Endothelial cell (in vitro differentiated cells): ENCODE results near the gene ADARB2. TPM values are rescaled to one million over a fixed set of nuclear protein-coding genes. Genes with fewer than 3 reads are reported as not detected.
A peak's percentile ranks its signal among the peaks of the same experiment; 100 is the strongest.

Source experiments
- DNase-seq: peaks from one replicate; pipeline ENCODE4 v3.0.0; 2021; ENCODE audit warnings: low spot score
- H3K27ac Mint-ChIP-seq: one replicate; pipeline ENCODE4 v1.8.0; 2021; ENCODE audit warnings: mixed read lengths, inconsistent platforms; ENCODE audit not compliant: unreplicated experiment
- H3K27me3 Mint-ChIP-seq: one replicate; pipeline ENCODE4 v1.8.0; 2021; ENCODE audit warnings: mild to moderate bottlenecking, moderate library complexity, mixed read lengths, inconsistent platforms; ENCODE audit not compliant: unreplicated experiment
- H3K36me3 Mint-ChIP-seq: one replicate; pipeline ENCODE4 v1.8.0; 2021; ENCODE audit warnings: mild to moderate bottlenecking, low read depth, mixed read lengths, inconsistent platforms; ENCODE audit not compliant: unreplicated experiment
- H3K4me1 Mint-ChIP-seq: one replicate; pipeline ENCODE4 v1.8.0; 2021; ENCODE audit warnings: mild to moderate bottlenecking, mixed read lengths, inconsistent platforms; ENCODE audit not compliant: unreplicated experiment
- H3K4me3 Mint-ChIP-seq: one replicate; pipeline ENCODE4 v1.8.0; 2021; ENCODE audit warnings: mild to moderate bottlenecking, mixed read lengths, inconsistent platforms; ENCODE audit not compliant: unreplicated experiment
- H3K9me3 Mint-ChIP-seq: one replicate; pipeline ENCODE4 v1.8.0; 2021; ENCODE audit warnings: mixed read lengths, inconsistent platforms; ENCODE audit not compliant: unreplicated experiment
- CTCF ChIP-seq: fragments of 200-600 bp; sonication (generic); IDR thresholded peaks from one replicate; pipeline ENCODE4 v1.5.0; 2021; ENCODE audit warnings: antibody characterized with exemption; ENCODE audit not compliant: unreplicated experiment
- total RNA-seq: library from RNA; stranded (reverse); fragmentation: NEBNext Ultra II Directional; extraction: Animal tissue kit (Norgen Biotek cat#: 25700); gene quantifications from one replicate; pipeline ENCODE4 v1.2.1, GENCODE V29; 2021; ENCODE audit not compliant: unreplicated experiment

The ADARB2 gene
- total RNA-seq, 1 donor from 2014 or later = 54.9 TPM

- TF ChIP-seq CTCF = no peak
- H3K36me3 Mint-ChIP-seq = peaks cover 39% of the 10 kb centered on the region
- H3K27me3 Mint-ChIP-seq = no peaks in the 10 kb centered on the region
- H3K4me3 Mint-ChIP-seq = peak overlapping the region; percentile 42
- H3K4me1 Mint-ChIP-seq = no peaks in the 10 kb centered on the region
- DNase-seq = no peak
- no peak overlapping the region for H3K27ac Mint-ChIP-seq
- H3K9me3 Mint-ChIP-seq = no peaks in the 10 kb centered on the region
Observed at GRCh38 chr10:1130995-1131790, 606.1 kb downstream of the ADARB2 start.

GRCh38 chr10:1130226-1130625 lies 607.1 kb downstream of the ADARB2 start:
- Mint-ChIP-seq H3K4me1 (no peaks in the 10 kb centered on the region), H3K36me3 (peaks cover 44% of the 10 kb centered on the region), H3K27ac (no peak overlapping the region), H3K9me3 (no peaks in the 10 kb centered on the region), H3K4me3 (no peak overlapping the region), H3K27me3 (no peaks in the 10 kb centered on the region)
- no peak for DNase-seq
- TF ChIP-seq CTCF = no peak

GRCh38 chr10:1128649-1129048 lies 608.7 kb downstream of the ADARB2 start:
- Mint-ChIP-seq H3K27ac (no peak overlapping the region), H3K4me1 (peaks cover 4% of the 10 kb centered on the region), H3K27me3 (no peaks in the 10 kb centered on the region), H3K9me3 (no peaks in the 10 kb centered on the region), H3K4me3 (no peak overlapping the region), H3K36me3 (peaks cover 58% of the 10 kb centered on the region)
- no peak for TF ChIP-seq CTCF
- no peak for DNase-seq

- no peak for DNase-seq
- Mint-ChIP-seq H3K27ac (no peak overlapping the region), H3K36me3 (peaks cover 61% of the 10 kb centered on the region), H3K27me3 (no peaks in the 10 kb centered on the region), H3K4me1 (peaks cover 8% of the 10 kb centered on the region), H3K4me3 (no peak overlapping the region), H3K9me3 (no peaks in the 10 kb centered on the region)
- no peak for TF ChIP-seq CTCF
Observed at GRCh38 chr10:1128115-1128514, 609.2 kb downstream of the ADARB2 start.

- H3K9me3 Mint-ChIP-seq = no peaks in the 10 kb centered on the region
Observed at GRCh38 chr10:1127629-1128028, 609.7 kb downstream of the ADARB2 start.

More at GRCh38 chr10:1127629-1128028, 609.7 kb downstream of the ADARB2 start:
- H3K4me3 Mint-ChIP-seq = no peak overlapping the region
- DNase-seq = no peak
- no peak for TF ChIP-seq CTCF
- H3K36me3 Mint-ChIP-seq = peaks cover 61% of the 10 kb centered on the region
- H3K27ac Mint-ChIP-seq = no peak overlapping the region
- peaks cover 11% of the 10 kb centered on the region for H3K4me1 Mint-ChIP-seq
- no peaks in the 10 kb centered on the region for H3K27me3 Mint-ChIP-seq
